NT2/D1 (cell line): ENCODE results near the gene UGT1A4.

ENCODE experiments used
- SUZ12 ChIP-seq: IDR thresholded peaks from 2 replicates; pipeline ENCODE4 v1.6.1; 2011; ENCODE audit not compliant: insufficient read length, insufficient read depth; ENCODE audit errors: extremely low read depth
- ZNF274 ChIP-seq: IDR thresholded peaks from 2 replicates; pipeline ENCODE4 v1.6.1; 2011; ENCODE audit warnings: mild to moderate bottlenecking, low read depth, low read length

DNA sequence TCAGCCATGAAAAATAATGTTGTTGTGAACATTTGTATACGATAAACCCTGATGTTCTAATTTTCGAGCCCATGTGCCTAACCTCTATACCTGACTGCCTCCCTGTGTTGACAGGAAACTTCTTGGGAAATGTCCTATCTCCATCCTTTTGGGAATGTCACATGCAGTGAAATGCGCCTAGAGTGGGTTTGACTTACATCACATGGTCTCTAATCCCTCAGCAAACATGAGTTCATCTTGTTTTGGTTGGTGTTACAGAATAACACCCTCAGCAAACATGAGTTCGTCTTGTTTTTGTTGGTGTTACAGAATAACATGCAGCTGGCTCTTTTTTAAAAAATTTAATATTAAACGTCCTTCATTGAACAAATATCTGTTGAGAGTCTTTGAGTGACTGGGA, 30.2 kb upstream of the UGT1A4 start:
- TF ChIP-seq SUZ12 (no peak), ZNF274 (no peak)
